Effector CD4-positive, alpha-beta T cell (primary cell): ENCODE results near the gene TET3.
"Not testable (repeated sequence)": the region's sequence is repeated elsewhere in the genome, so short reads cannot be mapped to it uniquely, and the experiment has no call there.

Experiments
- DNase-seq: peaks from one replicate; pipeline ENCODE4 v3.0.0-alpha.2; 2020
- total RNA-seq: gene quantifications from one replicate; lab custom pipeline; 2026; lab: John Stamatoyannopoulos, UW

The TET3 gene
- 77.3 reads per million, percentile 77 among the genes with 10 or more reads in this experiment for total RNA-seq

DNA sequence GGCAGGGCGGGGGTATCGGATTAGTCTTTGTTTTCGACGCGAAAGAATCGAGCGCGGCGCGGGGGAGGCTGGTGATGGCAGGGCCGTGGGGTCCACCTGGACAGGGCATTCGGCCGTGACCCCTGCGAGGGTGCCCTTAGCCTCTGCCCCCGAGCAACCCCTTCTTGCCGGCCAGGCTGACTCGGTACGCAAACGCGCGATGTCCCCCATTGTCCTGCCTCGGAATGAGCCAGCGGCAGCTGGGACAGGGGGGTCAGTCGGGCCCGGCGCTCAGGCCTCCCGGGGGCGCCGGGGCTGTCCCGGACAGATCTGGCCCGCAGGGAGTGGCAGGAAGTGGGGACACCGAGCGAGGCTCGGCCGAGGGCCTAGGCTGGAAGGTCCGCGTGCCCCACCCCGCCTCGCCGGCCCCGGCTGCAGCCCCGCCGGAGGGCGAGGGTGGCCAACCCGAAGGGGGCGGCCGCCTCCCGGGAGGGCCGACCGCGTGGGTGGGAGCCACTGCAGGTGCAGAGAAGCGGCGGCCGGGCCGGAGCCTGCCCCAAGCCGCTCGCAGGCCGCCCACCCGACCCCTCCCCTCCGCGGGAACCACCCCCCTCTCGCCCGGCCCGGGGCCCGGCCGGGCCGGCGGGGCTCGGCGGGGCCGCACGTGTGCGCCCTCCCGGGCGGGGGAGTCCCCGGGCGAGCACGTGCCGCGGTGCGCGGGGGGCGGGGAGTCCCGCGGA is at the start of gene TET3:
TET3 (plus strand) TSS at position 708 of the 719 bp plus-strand sequence. CDS start 1,494 bp downstream, outside the sequence.
- no peak for DNase-seq

DNA sequence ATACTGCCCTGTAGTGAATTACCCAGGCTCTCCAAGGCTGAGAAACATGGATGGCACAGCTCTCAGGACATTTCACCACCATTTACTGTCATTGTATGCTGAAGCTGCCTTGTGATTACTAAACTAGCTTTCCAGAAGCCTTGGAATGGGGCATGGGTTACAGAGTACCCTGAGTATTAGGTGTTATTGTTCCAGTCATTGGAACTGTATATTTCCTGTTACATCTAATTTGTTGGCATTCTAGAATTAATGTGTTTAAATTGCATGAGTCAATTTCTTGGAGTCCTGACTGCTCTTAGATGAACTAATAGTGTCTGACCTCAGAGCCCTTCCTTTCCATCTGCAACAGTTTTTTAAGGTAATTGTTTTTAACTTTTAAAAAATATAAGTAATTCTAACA is 49.1 kb upstream of the TET3 start:
- DNase-seq = no peak

GRCh38 chr2:73937103-73937885 is 47.4 kb upstream of the TET3 start:
- DNase-seq = no peak

DNA sequence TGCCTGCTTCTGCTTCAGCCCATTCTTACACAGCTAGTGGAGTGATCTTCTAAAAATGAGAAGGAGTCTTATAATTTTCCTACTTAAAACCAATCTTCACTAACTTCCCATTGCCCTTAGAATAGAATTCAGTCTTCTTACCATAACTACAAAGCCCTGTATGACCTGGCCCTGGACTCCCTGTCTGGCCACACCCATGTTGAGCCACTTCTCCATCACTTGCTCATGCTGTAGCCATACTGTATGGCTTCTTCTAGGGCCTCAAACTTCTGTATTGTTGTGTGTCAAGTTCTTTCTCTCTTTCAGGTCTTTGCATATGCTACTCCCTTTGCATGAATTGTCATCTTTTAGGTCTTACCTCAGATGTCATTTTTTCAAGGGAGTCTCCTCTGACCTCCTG is 46.8 kb upstream of the TET3 start:
- no peak for DNase-seq

- no peak for DNase-seq
Observed at GRCh38 chr2:73938718-73939352, 45.9 kb upstream of the TET3 start.

- DNase-seq = no peak
Observed at GRCh38 chr2:73939419-73939818, 45.3 kb upstream of the TET3 start.

- DNase-seq = not testable (repeated sequence)
Observed at GRCh38 chr2:73940066-73940465, 44.6 kb upstream of the TET3 start.

DNA sequence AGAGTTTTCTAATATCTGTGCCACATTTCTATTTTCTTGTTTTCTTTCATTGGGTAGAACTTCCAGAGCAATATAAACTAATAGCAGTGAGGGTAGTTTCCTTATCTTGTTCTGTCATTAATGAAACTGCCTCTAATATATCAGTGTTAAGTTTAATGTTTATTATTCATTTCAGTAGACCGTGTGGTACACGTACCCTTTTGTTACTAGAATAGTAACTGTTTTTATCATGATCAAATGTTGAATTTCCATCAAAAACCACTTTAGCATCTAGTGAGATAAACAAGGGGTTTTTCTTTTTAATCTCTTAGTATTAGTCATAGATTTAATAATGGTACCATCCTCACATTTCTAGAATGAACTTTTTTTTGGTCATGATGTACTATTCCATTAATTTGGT is 42.0 kb upstream of the TET3 start:
- no peak for DNase-seq

GRCh38 chr2:73944714-73945113 is 40.0 kb upstream of the TET3 start:
- DNase-seq = no peak

- no peak for DNase-seq
Observed at GRCh38 chr2:73946215-73946614, 38.5 kb upstream of the TET3 start.

GRCh38 chr2:73946666-73947065 is 38.0 kb upstream of the TET3 start:
- no peak for DNase-seq

DNA sequence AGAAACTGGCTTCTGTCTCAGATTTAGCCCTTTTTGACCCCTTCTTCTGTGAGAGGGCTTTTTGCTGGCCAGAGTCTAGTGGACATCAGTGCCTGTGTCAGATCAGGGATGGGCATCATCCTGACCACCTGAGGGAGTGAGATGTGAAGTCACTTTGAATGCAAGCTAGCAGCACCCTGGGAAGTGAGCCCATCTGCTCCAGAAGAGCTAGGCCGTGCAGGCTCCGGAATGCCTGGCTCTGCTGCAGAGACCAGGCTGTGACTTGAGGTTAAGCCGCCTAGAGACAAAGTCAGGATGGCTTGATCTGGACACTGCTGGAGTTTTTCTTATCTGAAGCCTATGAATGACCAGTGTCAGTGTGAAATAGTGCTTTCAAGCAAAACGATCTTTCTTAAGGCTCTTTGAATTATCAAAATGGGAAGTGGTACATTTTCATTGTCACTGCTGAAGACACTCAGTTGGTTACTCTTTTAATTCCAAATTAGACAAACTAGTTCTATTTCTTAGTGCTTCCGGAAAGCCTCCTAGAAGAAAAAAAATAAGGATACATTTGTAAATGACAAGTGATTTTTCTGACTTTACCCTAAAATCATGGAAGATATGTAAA is 37.2 kb upstream of the TET3 start:
- DNase-seq = no peak

DNA sequence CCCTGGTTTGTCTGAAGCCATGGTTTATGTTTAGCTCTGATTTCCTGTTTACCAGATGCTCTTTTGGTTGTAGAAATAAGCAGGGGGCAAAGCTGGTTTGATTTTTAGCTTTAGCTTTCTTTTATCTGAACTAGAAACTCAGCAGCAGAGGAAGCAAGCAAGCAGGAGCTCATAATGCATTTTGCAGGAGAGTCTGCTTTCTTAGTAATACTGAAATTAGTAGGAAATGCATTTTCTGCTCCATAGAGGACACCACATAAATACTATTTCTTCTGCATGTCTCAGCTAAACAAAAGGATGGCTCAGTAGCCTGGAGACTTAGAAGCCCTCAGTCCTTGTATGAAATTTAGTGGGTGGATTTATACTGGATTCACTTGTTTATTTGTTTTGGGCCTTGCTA is 34.9 kb upstream of the TET3 start:
- no peak for DNase-seq

GRCh38 chr2:73952499-73953446 is 31.9 kb upstream of the TET3 start:
- no peak for DNase-seq

GRCh38 chr2:73956218-73956865 is 28.4 kb upstream of the TET3 start:
- DNase-seq = no peak

- DNase-seq = no peak
Observed at GRCh38 chr2:73961274-73961673, 23.4 kb upstream of the TET3 start.

GRCh38 chr2:73961823-73962615 is 22.7 kb upstream of the TET3 start:
- DNase-seq = no peak

- no peak for DNase-seq
Observed at GRCh38 chr2:73962798-73963197, 21.9 kb upstream of the TET3 start.

DNA sequence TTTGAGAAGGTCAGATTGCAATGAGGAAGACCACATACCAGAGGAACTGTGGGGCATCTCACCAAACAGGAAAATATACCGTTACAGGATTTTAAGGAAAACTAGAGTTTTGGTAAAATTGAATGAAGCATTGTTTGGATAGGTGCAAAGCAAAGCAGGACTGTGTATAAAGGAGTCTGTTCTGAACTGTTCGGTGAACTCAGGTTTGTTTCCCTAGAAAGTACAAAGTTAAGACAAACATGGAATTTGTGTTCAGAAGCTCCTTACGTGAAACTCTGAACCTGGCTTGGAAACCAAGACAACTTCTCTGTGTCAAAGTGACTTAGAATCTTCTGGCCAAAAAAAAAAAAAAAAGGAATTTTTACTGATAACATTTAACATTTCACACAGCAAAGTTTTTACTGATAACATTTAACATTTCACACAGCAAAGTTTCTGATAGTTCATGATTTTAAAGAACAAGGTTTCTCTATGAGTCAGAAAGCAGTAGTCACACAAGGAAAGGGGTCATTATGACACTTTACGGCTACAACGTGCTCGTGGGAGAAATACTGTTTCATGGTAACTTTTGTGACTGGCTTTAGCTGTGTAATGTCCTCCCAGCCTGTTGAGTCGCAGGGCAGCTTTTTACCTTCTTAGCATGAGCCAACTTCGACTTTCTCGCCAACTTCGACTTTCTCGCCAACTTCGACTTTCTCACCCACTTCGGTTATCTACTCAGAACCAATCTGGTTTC is 21.2 kb upstream of the TET3 start:
- DNase-seq = no peak

DNA sequence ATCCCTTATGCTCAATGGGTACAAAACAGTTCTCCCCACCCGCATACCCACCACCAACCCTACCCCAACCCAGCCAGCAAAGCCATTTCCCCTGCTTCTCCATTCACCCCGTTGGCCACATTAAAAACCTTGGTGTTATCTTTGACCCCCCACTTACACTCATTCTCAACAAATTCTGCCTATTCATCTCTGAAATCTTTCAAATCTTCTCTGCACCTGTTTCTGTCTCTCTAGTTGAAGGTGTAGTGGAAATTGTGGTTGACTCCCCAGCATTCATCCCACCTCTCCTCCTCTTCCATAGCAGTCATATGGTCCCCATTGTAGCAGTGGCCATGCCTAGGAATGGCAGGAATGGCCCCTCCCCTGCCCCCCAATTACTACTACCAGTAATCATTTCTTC is 20.5 kb upstream of the TET3 start:
- DNase-seq = no peak
